B cell (primary cell): ENCODE results near the gene CBX5. TPM values are rescaled to one million over a fixed set of nuclear protein-coding genes. Genes with fewer than 3 reads are reported as not detected.

Source experiments
- ATAC-seq: fragments of 200-7000 bp; cut with Tn5 transposase; one replicate; pipeline ENCODE4 v1.10.0; 2021; ENCODE audit warnings: low read depth, mild to moderate bottlenecking, moderate number of reproducible peaks, moderate library complexity
- CTCF ChIA-PET: fragments of 350-600 bp; sonication (Branson Sonifier 250); formaldehyde crosslinking; loops from one replicate; lab custom pipeline; 2021; ENCODE audit warnings: antibody characterized with exemption, inconsistent platforms; lab: Charles Lee
- POLR2A ChIA-PET: fragments of 350-600 bp; sonication (Branson Sonifier 250); formaldehyde crosslinking; loops from one replicate; lab custom pipeline; 2021; ENCODE audit warnings: antibody characterized with exemption; lab: Charles Lee
- DNase-seq: peaks from one replicate; pipeline ENCODE4 v3.0.0; 2013
- H2AFZ ChIP-seq: 2 replicates; pipeline ENCODE4 v1.6.1; 2012; ENCODE audit warnings: mild to moderate bottlenecking, low read depth, low read length; ENCODE audit not compliant: insufficient read depth, poor library complexity, severe bottlenecking
- H3K27ac ChIP-seq, 2 donors: 1 replicate in 1 of 2; 2 replicates in 1 of 2; pipeline ENCODE4 v1.5.1; 2012 to 2013; ENCODE audit warnings: low read length in 2 of 2, mild to moderate bottlenecking in 2 of 2, moderate library complexity in 1 of 2
- H3K27me3 ChIP-seq, 4 experiments: fragments of 200-600 bp in 1 of 4; sonication (generic) in 1 of 4; replicated peaks in 1 of 4; 1 replicate in 2 of 4; 2 replicates in 2 of 4; pipeline versions ENCODE4 v1.6.1 to v1.7.0; 2013 to 2016; ENCODE audit warnings: low read length in 3 of 4, mild to moderate bottlenecking in 2 of 4, mixed read lengths in 1 of 4, moderate library complexity in 1 of 4; ENCODE audit not compliant: insufficient read depth in 4 of 4, control insufficient read depth in 3 of 4; ENCODE audit errors: control extremely low read depth in 1 of 4
- H3K36me3 ChIP-seq, 2 experiments: replicated peaks in 1 of 2; 1 replicate in 1 of 2; 2 replicates in 1 of 2; pipeline versions ENCODE4 v1.6.1 to v1.7.1; 2013; ENCODE audit warnings: low read length in 1 of 2; ENCODE audit not compliant: insufficient read depth in 2 of 2, control insufficient read depth in 1 of 2; ENCODE audit errors: control extremely low read depth in 1 of 2, extremely low read depth in 1 of 2
- H3K4me1 ChIP-seq, 2 donors: fragments of 200-600 bp in 1 of 2; sonication (generic) in 1 of 2; 1 replicate in 1 of 2; 2 replicates in 1 of 2; pipeline versions ENCODE4 v1.5.1 to v1.6.1; 2013 to 2017; ENCODE audit warnings: low read length in 2 of 2; ENCODE audit not compliant: control insufficient read depth in 2 of 2, insufficient read depth in 2 of 2
- H3K4me2 ChIP-seq: replicated peaks from 2 replicates; pipeline ENCODE3; 2012; ENCODE audit warnings: mild to moderate bottlenecking, low read depth, low read length; ENCODE audit not compliant: poor library complexity, severe bottlenecking
- H3K4me3 ChIP-seq, 5 experiments: fragments of 200-600 bp in 1 of 5; sonication (generic) in 1 of 5; 1 replicate in 3 of 5; 2 replicates in 2 of 5; pipeline versions ENCODE4 v1.5.1 to v1.7.0; 2011 to 2016; ENCODE audit warnings: low read length in 4 of 5, mild to moderate bottlenecking in 4 of 5, low read depth in 2 of 5, control low read depth in 1 of 5, moderate library complexity in 1 of 5; ENCODE audit not compliant: insufficient read depth in 1 of 5; ENCODE audit errors: control extremely low read depth in 1 of 5, extremely low read depth in 1 of 5
- H3K79me2 ChIP-seq: fragments of 200-600 bp; sonication (generic); one replicate; pipeline ENCODE4 v1.6.0; 2016; ENCODE audit warnings: low read length; ENCODE audit not compliant: control insufficient read depth, insufficient read depth
- H3K9ac ChIP-seq: fragments of 200-600 bp; sonication (generic); 2 replicates; pipeline ENCODE4 v1.6.1; 2017; ENCODE audit warnings: mild to moderate bottlenecking, low read length, moderate library complexity
- H3K9me3 ChIP-seq, 3 donors: one replicate each; pipeline versions ENCODE4 v1.6.1 to v1.7.1; 2013; ENCODE audit warnings: low read length in 2 of 3; ENCODE audit not compliant: control insufficient read depth in 2 of 3, insufficient read depth in 1 of 3; ENCODE audit errors: control extremely low read depth in 1 of 3
- H4K20me1 ChIP-seq: 2 replicates; pipeline ENCODE4 v1.6.0; 2012; ENCODE audit warnings: mild to moderate bottlenecking, low read length; ENCODE audit not compliant: insufficient read depth, control insufficient read depth, poor library complexity, severe bottlenecking
- H3K27ac Mint-ChIP-seq: one replicate; pipeline ENCODE4 v1.8.0; 2021; ENCODE audit warnings: mixed read lengths
- H3K27me3 Mint-ChIP-seq: one replicate; pipeline ENCODE4 v1.8.0; 2021; ENCODE audit warnings: mixed read lengths
- H3K4me1 Mint-ChIP-seq: one replicate; pipeline ENCODE4 v1.8.0; 2021; ENCODE audit warnings: mixed read lengths
- H3K4me3 Mint-ChIP-seq: one replicate; pipeline ENCODE4 v1.8.0; 2021; ENCODE audit warnings: mixed read lengths
- H3K9me3 Mint-ChIP-seq: one replicate; pipeline ENCODE4 v1.8.0; 2022; ENCODE audit warnings: mixed read lengths; ENCODE audit not compliant: insufficient read depth
- EZH2 ChIP-seq: IDR thresholded peaks from 2 replicates; pipeline ENCODE4 v1.6.1; 2012; ENCODE audit warnings: borderline replicate concordance, low read depth, mild to moderate bottlenecking, moderate library complexity, low read length; ENCODE audit not compliant: insufficient read depth, poor library complexity, severe bottlenecking
- WGBS: methylation state at CpG from one replicate; pipeline ENCODE4 v1.1.5; 2013; ENCODE audit warnings: missing lambda C conversion rate; ENCODE audit not compliant: insufficient coverage; 5-methylcytosine and 5-hydroxymethylcytosine counted together
- intact Hi-C: fragments of 100-400 bp; cut with micrococcal nuclease; formaldehyde crosslinking; loops from one replicate; pipeline ENCODE4 v1.10.0; 2022
- polyA plus RNA-seq: library from polyadenylated mRNA; depleted of rRNA; stranded (reverse); fragments of >200 nt; gene quantifications from 2 replicates; pipeline ENCODE4 v1.2.3, GENCODE V29; 2012
- total RNA-seq, 2 donors: library from RNA; stranded (reverse); fragments of 120-200 nt in 1 of 2; gene quantifications; 1 replicate in 1 of 2; 2 replicates in 1 of 2; pipeline versions ENCODE4 v1.2.3 to v1.2.4, GENCODE V29; 2013 to 2022
- TF ChIP-seq, protein P1 (sequence below): fragments of 200-600 bp; IDR thresholded peaks from one replicate; pipeline ENCODE4 v1.8.0; 2022; ENCODE audit warnings: antibody characterized with exemption, mild to moderate bottlenecking

The CBX5 gene
- total and polyA plus RNA-seq, 2 donors (not counting 1 experiment from before 2014, with no cell fraction given), result 10.5 to 66.2 TPM

DNA sequence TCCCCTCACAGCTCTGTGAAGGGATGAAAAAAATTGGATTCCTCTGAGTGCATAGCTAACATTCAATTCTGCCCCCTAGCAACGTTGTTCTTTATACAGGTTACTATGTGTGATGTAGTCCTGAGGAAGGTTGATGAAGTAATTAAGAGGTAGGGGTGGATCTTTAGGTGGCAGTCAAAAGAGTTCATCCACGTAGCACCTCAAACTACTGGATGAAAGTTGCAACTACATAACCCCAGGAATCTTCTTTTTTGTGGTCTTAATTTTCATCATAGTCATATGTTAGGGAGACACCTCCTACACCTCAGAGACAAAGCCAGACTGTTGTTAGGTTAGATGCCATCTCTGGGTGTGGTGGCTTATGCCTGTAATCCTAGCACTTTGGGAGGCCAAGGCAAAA lies 31.1 kb upstream of the CBX5 start:
- no peaks in the 10 kb centered on the region for H4K20me1 ChIP-seq
- no peak overlapping the region for H3K4me3 ChIP-seq
- no CpG with 5 or more reads among the region's 2 CpGs for WGBS
- no peaks in the 10 kb centered on the region for H3K4me1 ChIP-seq
- CTCF ChIA-PET, result interaction anchor here (1.1 to 1.4 kb wide), 2 partner anchors 11 to 18 kb away, joined by 3 read pairs; partner anchors contain the start of gene NFE2
- no peak overlapping the region for H3K27ac ChIP-seq
- no peaks in the 10 kb centered on the region for H3K4me1 Mint-ChIP-seq
- H3K9ac ChIP-seq, result no peak overlapping the region
- no peak overlapping the region for H3K4me2 ChIP-seq
- no peak for DNase-seq
- no peak for ATAC-seq
- no peaks in the 10 kb centered on the region for H3K9me3 Mint-ChIP-seq
- no peaks in the 10 kb centered on the region for H3K9me3 ChIP-seq
- H2AFZ ChIP-seq, result no peak overlapping the region
- no peak overlapping the region for H3K4me3 Mint-ChIP-seq
- H3K27ac Mint-ChIP-seq, result no peak overlapping the region
- intact Hi-C loops, result no loop called here
- POLR2A ChIA-PET, result interaction anchor here (0.7 kb wide), 1 partner anchor 187 kb away, joined by 4 read pairs; no protein-coding TSS in a partner anchor
- H3K79me2 ChIP-seq, result no peaks in the 10 kb centered on the region
- H3K27me3 Mint-ChIP-seq, result peaks cover 14% of the 10 kb centered on the region
- TF ChIP-seq, protein P1, sequence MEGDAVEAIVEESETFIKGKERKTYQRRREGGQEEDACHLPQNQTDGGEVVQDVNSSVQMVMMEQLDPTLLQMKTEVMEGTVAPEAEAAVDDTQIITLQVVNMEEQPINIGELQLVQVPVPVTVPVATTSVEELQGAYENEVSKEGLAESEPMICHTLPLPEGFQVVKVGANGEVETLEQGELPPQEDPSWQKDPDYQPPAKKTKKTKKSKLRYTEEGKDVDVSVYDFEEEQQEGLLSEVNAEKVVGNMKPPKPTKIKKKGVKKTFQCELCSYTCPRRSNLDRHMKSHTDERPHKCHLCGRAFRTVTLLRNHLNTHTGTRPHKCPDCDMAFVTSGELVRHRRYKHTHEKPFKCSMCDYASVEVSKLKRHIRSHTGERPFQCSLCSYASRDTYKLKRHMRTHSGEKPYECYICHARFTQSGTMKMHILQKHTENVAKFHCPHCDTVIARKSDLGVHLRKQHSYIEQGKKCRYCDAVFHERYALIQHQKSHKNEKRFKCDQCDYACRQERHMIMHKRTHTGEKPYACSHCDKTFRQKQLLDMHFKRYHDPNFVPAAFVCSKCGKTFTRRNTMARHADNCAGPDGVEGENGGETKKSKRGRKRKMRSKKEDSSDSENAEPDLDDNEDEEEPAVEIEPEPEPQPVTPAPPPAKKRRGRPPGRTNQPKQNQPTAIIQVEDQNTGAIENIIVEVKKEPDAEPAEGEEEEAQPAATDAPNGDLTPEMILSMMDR, result no peak
- no peak for TF ChIP-seq EZH2
- no peaks in the 10 kb centered on the region for H3K27me3 ChIP-seq
- H3K36me3 ChIP-seq, result no peaks in the 10 kb centered on the region

DNA sequence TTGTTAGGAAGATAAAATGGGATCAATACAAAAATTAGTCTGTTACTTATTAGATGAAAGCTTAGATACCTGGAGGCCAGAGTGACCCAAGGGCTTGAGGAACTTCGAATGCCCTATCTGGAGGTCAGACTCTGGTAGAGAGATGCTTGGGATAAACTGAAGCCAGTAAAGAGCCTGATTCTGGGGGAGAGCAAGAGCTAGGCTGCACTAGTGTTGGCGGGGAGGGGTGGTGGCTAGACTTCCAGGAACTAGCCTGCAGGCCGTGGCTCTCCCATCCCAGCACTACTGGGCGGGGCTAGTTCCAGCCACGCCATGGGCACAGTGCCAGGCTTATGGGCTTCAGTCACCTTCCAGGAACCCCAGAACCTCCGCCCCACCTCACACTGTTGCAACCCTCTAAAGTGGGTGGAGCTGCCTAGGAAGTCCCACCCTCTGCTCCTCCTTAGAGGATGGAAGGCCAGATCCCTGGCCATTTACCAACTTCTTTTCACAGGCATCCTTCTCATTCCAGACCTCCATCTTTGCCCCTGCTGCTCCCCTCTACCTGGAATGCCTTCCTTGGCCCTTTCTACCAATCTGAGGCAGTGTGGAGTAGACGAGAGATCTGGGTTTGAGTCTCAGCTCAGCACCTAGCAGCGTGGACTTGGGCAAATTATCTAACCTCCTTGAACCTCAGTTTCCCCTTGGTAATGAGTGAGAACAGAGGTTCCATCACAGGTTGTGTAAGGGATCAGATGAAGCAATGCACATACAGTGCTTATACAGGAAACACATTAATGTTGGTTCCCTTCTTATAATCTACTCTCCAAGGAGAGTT lies 27.2 kb upstream of the CBX5 start:
- Histone ChIP-seq H3K36me3 (no peaks in the 10 kb centered on the region), H4K20me1 (no peaks in the 10 kb centered on the region), H3K4me2 (no peak overlapping the region), H3K27me3 (peaks cover 0 to 5% (median 4%) of the 10 kb centered on the region in 4 experiments), H2AFZ (no peak overlapping the region), H3K4me3 (no peak overlapping the region), H3K79me2 (no peaks in the 10 kb centered on the region), H3K9ac (no peak overlapping the region), H3K27ac (no peak overlapping the region), H3K9me3 (no peaks in the 10 kb centered on the region), H3K4me1 (peaks cover 19 to 22% of the 10 kb centered on the region in 2 donors)
- no peak overlapping the region for H3K4me3 Mint-ChIP-seq
- ATAC-seq (no peak), DNase-seq (no peak)
- ChIA-PET POLR2A (no interaction called here), CTCF (interaction anchor here (0.9 to 1.0 kb wide), 3 partner anchors 15 to 72 kb away, joined by 3 to 4 read pairs (median 3); no protein-coding TSS in a partner anchor)
- H3K4me1 Mint-ChIP-seq, result peaks cover 22% of the 10 kb centered on the region
- H3K27me3 Mint-ChIP-seq, result peaks cover 32% of the 10 kb centered on the region
- H3K9me3 Mint-ChIP-seq, result no peaks in the 10 kb centered on the region
- 40% methylated on average over 6 of the region's 8 CpGs for WGBS
- TF ChIP-seq EZH2, result no peak
- TF ChIP-seq, protein P1, result no peak
- no peak overlapping the region for H3K27ac Mint-ChIP-seq
- intact Hi-C loops, result no loop called here
